OCI-LY3 (cell line): ENCODE measurements around the gene CIAO2B.

Experiments
- CTCF ChIP-seq: fragments of 200-600, 300-600 bp; sonication (generic); IDR thresholded peaks from 2 replicates; pipeline ENCODE4 v1.5.1; 2014; ENCODE audit warnings: antibody characterized with exemption, low read length, low read depth
- EZH2phosphoT487 ChIP-seq: fragments of 200-600 bp; shearing (Covaris generic); IDR thresholded peaks from 2 replicates; pipeline ENCODE4 v1.6.1; 2018; ENCODE audit warnings: antibody characterized with exemption, mixed run types, low read depth

- TF ChIP-seq CTCF (no peak), EZH2phosphoT487 (no peak)
These were observed 7.8 kb downstream of the CIAO2B start for GRCh38 chr16:66926171-66926947.
